IMR-90 (cell line): ENCODE measurements around the gene FGF21. TPM values are rescaled to one million over a fixed set of nuclear protein-coding genes. Genes with fewer than 3 reads are reported as not detected.

ENCODE experiments used
- ATAC-seq: fragments of 200-7000 bp; cut with Tn5 transposase; 2 replicates; pipeline ENCODE4 v1.9.1; 2020; ENCODE audit warnings: low read depth, mild to moderate bottlenecking, moderate library complexity
- BruUV-seq: library from RNA; stranded (reverse); fragments of 400-500 nt; replicated peaks from 2 replicates; lab custom pipeline; 2021; lab: Mats Ljungman, UMichigan
- CTCF ChIA-PET: fragments of 300-600 bp; formaldehyde crosslinking; extraction: SDS; loops from one replicate; lab custom pipeline; 2021; ENCODE audit warnings: antibody characterized with exemption; lab: Yijun Ruan, JAX
- POLR2A ChIA-PET: fragments of 300-600 bp; sonication (Branson Sonifier 250); formaldehyde crosslinking; loops from one replicate; lab custom pipeline; 2022; ENCODE audit warnings: antibody characterized with exemption; ENCODE audit not compliant: unreplicated experiment; lab: Charles Lee
- DNase-seq: peaks from one replicate; pipeline ENCODE4 v3.0.0; 2013
- H2AFZ ChIP-seq: replicated peaks from 2 replicates; pipeline ENCODE3; 2013; ENCODE audit warnings: low read length, mild to moderate bottlenecking; ENCODE audit not compliant: poor library complexity
- H2AK5ac ChIP-seq: 2 replicates; pipeline ENCODE4 v1.6.1; 2013; ENCODE audit warnings: low read depth, low read length, inconsistent platforms
- H2AK9ac ChIP-seq: replicated peaks from 2 replicates; pipeline ENCODE3; 2013; ENCODE audit warnings: mild to moderate bottlenecking, low read depth, low read length, moderate library complexity; ENCODE audit not compliant: poor library complexity
- H2BK120ac ChIP-seq: 2 replicates; pipeline ENCODE4 v1.6.1; 2013; ENCODE audit warnings: low read depth, low read length, inconsistent platforms
- H2BK15ac ChIP-seq: 3 replicates; pipeline ENCODE4 v1.6.1; 2013; ENCODE audit warnings: low read depth, low read length, inconsistent platforms
- H2BK20ac ChIP-seq: 2 replicates; pipeline ENCODE4 v1.6.1; 2013; ENCODE audit warnings: low read depth, mild to moderate bottlenecking, inconsistent platforms, low read length, moderate library complexity
- H2BK5ac ChIP-seq: 2 replicates; pipeline ENCODE4 v1.6.1; 2013; ENCODE audit warnings: mild to moderate bottlenecking, low read depth, low read length, inconsistent platforms; ENCODE audit not compliant: poor library complexity, severe bottlenecking
- H3K14ac ChIP-seq: replicated peaks from 2 replicates; pipeline ENCODE4 v1.6.1; 2013; ENCODE audit warnings: low read depth, low read length, inconsistent platforms
- H3K18ac ChIP-seq: 2 replicates; pipeline ENCODE4 v1.6.1; 2013; ENCODE audit warnings: low read depth, low read length, control low read depth
- H3K23ac ChIP-seq: 2 replicates; pipeline ENCODE4 v1.6.1; 2013; ENCODE audit warnings: low read depth, low read length, inconsistent platforms
- H3K27ac ChIP-seq: 2 replicates; pipeline ENCODE4 v1.5.1; 2013; ENCODE audit warnings: mild to moderate bottlenecking, control low read depth, low read length; ENCODE audit not compliant: insufficient read depth
- H3K27me3 ChIP-seq: 2 replicates; pipeline ENCODE4 v1.6.1; 2013; ENCODE audit warnings: low read length; ENCODE audit not compliant: control insufficient read depth, insufficient read depth
- H3K36me3 ChIP-seq: 2 replicates; pipeline ENCODE4 v1.6.1; 2013; ENCODE audit warnings: low read length, mixed read lengths; ENCODE audit not compliant: control insufficient read depth, insufficient read depth
- H3K4ac ChIP-seq: 2 replicates; pipeline ENCODE4 v1.6.1; 2013; ENCODE audit warnings: low read depth, low read length, inconsistent platforms
- H3K4me1 ChIP-seq: 2 replicates; pipeline ENCODE4 v1.6.1; 2013; ENCODE audit warnings: low read length, mixed read lengths; ENCODE audit not compliant: control insufficient read depth, insufficient read depth
- H3K4me2 ChIP-seq: 2 replicates; pipeline ENCODE4 v1.6.1; 2013; ENCODE audit warnings: low read depth, mild to moderate bottlenecking, control low read depth, low read length, moderate library complexity
- H3K4me3 ChIP-seq: 2 replicates; pipeline ENCODE4 v1.5.1; 2013; ENCODE audit warnings: low read depth, mild to moderate bottlenecking, control low read depth, low read length, moderate library complexity; ENCODE audit not compliant: insufficient read depth
- H3K56ac ChIP-seq: 2 replicates; pipeline ENCODE4 v1.6.1; 2013; ENCODE audit warnings: low read length, inconsistent platforms; ENCODE audit not compliant: insufficient read depth; ENCODE audit errors: extremely low read depth
- H3K79me1 ChIP-seq, 2 experiments: 2 replicates each; pipeline ENCODE4 v1.6.1; 2013; ENCODE audit warnings: low read length in 2 of 2, inconsistent platforms in 1 of 2, low read depth in 1 of 2
- H3K9ac ChIP-seq: 2 replicates; pipeline ENCODE4 v1.6.1; 2013; ENCODE audit warnings: low read depth, low read length, control low read depth
- H3K9me1 ChIP-seq: 2 replicates; pipeline ENCODE4 v1.6.1; 2013; ENCODE audit warnings: low read length, inconsistent platforms; ENCODE audit not compliant: insufficient read depth
- H3K9me3 ChIP-seq: 2 replicates; pipeline ENCODE4 v1.6.1; 2013; ENCODE audit warnings: low read length; ENCODE audit not compliant: control insufficient read depth, insufficient read depth
- H4K20me1 ChIP-seq: 2 replicates; pipeline ENCODE4 v1.6.1; 2013; ENCODE audit warnings: low read length, inconsistent platforms; ENCODE audit not compliant: insufficient read depth
- H4K5ac ChIP-seq: 2 replicates; pipeline ENCODE4 v1.6.1; 2013; ENCODE audit warnings: mild to moderate bottlenecking, low read depth, low read length, control low read depth
- H4K8ac ChIP-seq, 2 experiments: 2 replicates each; pipeline ENCODE4 v1.6.1; 2013; ENCODE audit warnings: low read depth in 2 of 2, low read length in 2 of 2, control low read depth in 1 of 2, inconsistent platforms in 1 of 2
- H4K91ac ChIP-seq: 2 replicates; pipeline ENCODE4 v1.6.1; 2013; ENCODE audit warnings: low read depth, low read length, inconsistent platforms; ENCODE audit not compliant: insufficient read depth
- BHLHE40 ChIP-seq: fragments of 150-350 bp; IDR thresholded peaks from 2 replicates; pipeline ENCODE4 v1.6.1; 2016; ENCODE audit warnings: mild to moderate bottlenecking, low read depth, low read length
- WGBS, 2 experiments: methylation state at CpG; one replicate each; pipeline versions ENCODE4 v1.1.5 to v1.1.7; 2013; ENCODE audit warnings: missing lambda C conversion rate in 2 of 2; ENCODE audit not compliant: insufficient read length in 1 of 2; ENCODE audit errors: extremely low coverage in 2 of 2; 5-methylcytosine and 5-hydroxymethylcytosine counted together
- dilution Hi-C: fragments of 300-500 bp; cut with HindIII; formaldehyde crosslinking; loops from one replicate; pipeline ENCODE4 v1.14.3; 2018; ENCODE audit warnings: low sequenced_read_pairs; ENCODE audit not compliant: unreplicated experiment
- in situ Hi-C: fragments of 300-500 bp; cut with MboI; formaldehyde crosslinking; loops from 3 replicates; pipeline ENCODE4 v1.14.3; 2019; ENCODE audit warnings: low sequenced_read_pairs, inconsistent platforms, mixed read lengths
- intact Hi-C: fragments of 100-400 bp; cut with micrococcal nuclease; formaldehyde crosslinking; loops from 2 replicates; pipeline ENCODE4 v1.10.0; 2022
- polyA plus RNA-seq, 3 experiments: library from polyadenylated mRNA; depleted of rRNA; stranded (reverse); fragments of >200 nt; gene quantifications; 2 replicates each; pipeline ENCODE4 v1.2.3, GENCODE V29; 2012; ENCODE audit warnings: low replicate concordance in 1 of 3
- total RNA-seq: library from RNA; depleted of rRNA; stranded (reverse); fragments of >200 nt; gene quantifications from 2 replicates; pipeline ENCODE4 v1.2.3, GENCODE V29; 2012
- TF ChIP-seq, protein P1 (sequence below): conservative IDR thresholded peaks from 2 replicates; pipeline ENCODE4 v1.5.1; 2012; ENCODE audit warnings: mild to moderate bottlenecking, low read depth, low read length, improper control_type of control experiment
- TF ChIP-seq, protein P2 (sequence below): fragments of 150-350 bp; IDR thresholded peaks from 2 replicates; pipeline ENCODE4 v1.6.1; 2016; ENCODE audit warnings: low read depth, mild to moderate bottlenecking, low read length, moderate library complexity, borderline replicate concordance

The FGF21 gene
- total and polyA plus RNA-seq, 2 of the 4 experiments (the other 2 are of a cell fraction), result not detected

DNA sequence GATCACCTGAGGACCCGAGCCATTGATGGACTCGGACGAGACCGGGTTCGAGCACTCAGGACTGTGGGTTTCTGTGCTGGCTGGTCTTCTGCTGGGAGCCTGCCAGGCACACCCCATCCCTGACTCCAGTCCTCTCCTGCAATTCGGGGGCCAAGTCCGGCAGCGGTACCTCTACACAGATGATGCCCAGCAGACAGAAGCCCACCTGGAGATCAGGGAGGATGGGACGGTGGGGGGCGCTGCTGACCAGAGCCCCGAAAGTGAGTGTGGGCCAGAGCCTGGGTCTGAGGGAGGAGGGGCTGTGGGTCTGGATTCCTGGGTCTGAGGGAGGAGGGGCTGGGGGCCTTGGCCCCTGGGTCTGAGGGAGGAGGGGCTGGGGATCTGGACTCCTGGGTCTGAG, 888 bp downstream of the FGF21 start:
- Histone ChIP-seq H2AK9ac (no peak overlapping the region), H4K8ac (no peak overlapping the region), H3K4me2 (no peak overlapping the region), H2BK15ac (no peak overlapping the region), H3K4me1 (peaks cover 4% of the 10 kb centered on the region; the same call in 1 of the 2 replicates), H3K9ac (no peak overlapping the region), H2BK20ac (no peak overlapping the region), H2BK120ac (no peak overlapping the region), H3K18ac (no peak overlapping the region), H3K36me3 (no peaks in the 10 kb centered on the region), H3K4ac (no peak overlapping the region), H4K91ac (no peak overlapping the region), H2BK5ac (no peak overlapping the region), H3K4me3 (no peak overlapping the region), H4K5ac (no peak overlapping the region), H3K79me1 (no peaks in the 10 kb centered on the region), H2AK5ac (no peak overlapping the region), H3K9me1 (no peaks in the 10 kb centered on the region), H3K14ac (no peak overlapping the region), H3K56ac (no peak overlapping the region), H4K20me1 (no peaks in the 10 kb centered on the region), H3K23ac (no peak overlapping the region), H2AFZ (no peak overlapping the region), H3K27me3 (peaks cover 35% of the 10 kb centered on the region), H3K9me3 (no peaks in the 10 kb centered on the region), H3K27ac (no peak overlapping the region)
- TF ChIP-seq BHLHE40, result no peak
- TF ChIP-seq, protein P1, sequence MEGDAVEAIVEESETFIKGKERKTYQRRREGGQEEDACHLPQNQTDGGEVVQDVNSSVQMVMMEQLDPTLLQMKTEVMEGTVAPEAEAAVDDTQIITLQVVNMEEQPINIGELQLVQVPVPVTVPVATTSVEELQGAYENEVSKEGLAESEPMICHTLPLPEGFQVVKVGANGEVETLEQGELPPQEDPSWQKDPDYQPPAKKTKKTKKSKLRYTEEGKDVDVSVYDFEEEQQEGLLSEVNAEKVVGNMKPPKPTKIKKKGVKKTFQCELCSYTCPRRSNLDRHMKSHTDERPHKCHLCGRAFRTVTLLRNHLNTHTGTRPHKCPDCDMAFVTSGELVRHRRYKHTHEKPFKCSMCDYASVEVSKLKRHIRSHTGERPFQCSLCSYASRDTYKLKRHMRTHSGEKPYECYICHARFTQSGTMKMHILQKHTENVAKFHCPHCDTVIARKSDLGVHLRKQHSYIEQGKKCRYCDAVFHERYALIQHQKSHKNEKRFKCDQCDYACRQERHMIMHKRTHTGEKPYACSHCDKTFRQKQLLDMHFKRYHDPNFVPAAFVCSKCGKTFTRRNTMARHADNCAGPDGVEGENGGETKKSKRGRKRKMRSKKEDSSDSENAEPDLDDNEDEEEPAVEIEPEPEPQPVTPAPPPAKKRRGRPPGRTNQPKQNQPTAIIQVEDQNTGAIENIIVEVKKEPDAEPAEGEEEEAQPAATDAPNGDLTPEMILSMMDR, result no peak
- TF ChIP-seq, protein P2, sequence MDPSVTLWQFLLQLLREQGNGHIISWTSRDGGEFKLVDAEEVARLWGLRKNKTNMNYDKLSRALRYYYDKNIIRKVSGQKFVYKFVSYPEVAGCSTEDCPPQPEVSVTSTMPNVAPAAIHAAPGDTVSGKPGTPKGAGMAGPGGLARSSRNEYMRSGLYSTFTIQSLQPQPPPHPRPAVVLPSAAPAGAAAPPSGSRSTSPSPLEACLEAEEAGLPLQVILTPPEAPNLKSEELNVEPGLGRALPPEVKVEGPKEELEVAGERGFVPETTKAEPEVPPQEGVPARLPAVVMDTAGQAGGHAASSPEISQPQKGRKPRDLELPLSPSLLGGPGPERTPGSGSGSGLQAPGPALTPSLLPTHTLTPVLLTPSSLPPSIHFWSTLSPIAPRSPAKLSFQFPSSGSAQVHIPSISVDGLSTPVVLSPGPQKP, result no peak
- BruUV-seq, result no TSS peak
- in situ Hi-C loops, result no loop called here
- ChIA-PET POLR2A (no interaction called here), CTCF (no interaction called here)
- WGBS, 2 experiments, result 83% methylated on average over 1 of the region's 11 CpGs; no CpG with 5 or more reads in 1 of the 2 experiments
- dilution Hi-C loops, result no loop called here
- intact Hi-C loops, result no loop called here
- no peak for ATAC-seq
- DNase-seq, result no peak
